SK-N-SH treated with all-trans-retinoic acid at 6 μM for 48 hours (cell line): ENCODE data around the gene INSR.
"Not testable (repeated sequence)": the region's sequence is repeated elsewhere in the genome, so short reads cannot be mapped to it uniquely, and the experiment has no call there.

ENCODE experiments used
- ATAC-seq: fragments of 200-7000 bp; cut with Tn5 transposase; 3 replicates; pipeline ENCODE4 v1.9.1; 2020; ENCODE audit warnings: mild to moderate bottlenecking, moderate library complexity
- ARNTL ChIP-seq: fragments of 450-650 bp; formaldehyde crosslinking; IDR thresholded peaks from 2 replicates; pipeline ENCODE4 v1.5.0; 2020; ENCODE audit warnings: low read depth, mild to moderate bottlenecking, moderate library complexity, borderline replicate concordance
- CSDC2 ChIP-seq: fragments of 250-450 bp; sonication (Bioruptor Pico); IDR thresholded peaks from 2 replicates; pipeline ENCODE4 v1.5.0; 2020; ENCODE audit warnings: mild to moderate bottlenecking, moderate library complexity
- ESRRG ChIP-seq: fragments of 250-450 bp; sonication (Bioruptor Pico); IDR thresholded peaks from 2 replicates; pipeline ENCODE4 v1.6.1; 2021; ENCODE audit warnings: mild to moderate bottlenecking
- GLIS3 ChIP-seq: fragments of 250-450 bp; sonication (Bioruptor Pico); IDR thresholded peaks from 2 replicates; pipeline ENCODE4 v1.5.0; 2020; ENCODE audit warnings: mild to moderate bottlenecking, moderate library complexity
- ISL1 ChIP-seq: fragments of 250-450 bp; sonication (Bioruptor Pico); IDR thresholded peaks from 2 replicates; pipeline ENCODE4 v2.1.2; 2022; ENCODE audit warnings: mild to moderate bottlenecking, moderate library complexity
- PPARA ChIP-seq: fragments of 250-450 bp; sonication (Bioruptor Pico); IDR thresholded peaks from 2 replicates; pipeline ENCODE4 v1.5.0; 2020; ENCODE audit warnings: mild to moderate bottlenecking, borderline replicate concordance
- SNAI2 ChIP-seq: fragments of 250-450 bp; sonication (Bioruptor Pico); IDR thresholded peaks from 2 replicates; pipeline ENCODE4 v1.5.0; 2020; ENCODE audit warnings: mild to moderate bottlenecking, moderate library complexity
- TCF4 ChIP-seq: fragments of 250-450 bp; sonication (Bioruptor Pico); IDR thresholded peaks from 2 replicates; pipeline ENCODE4 v1.8.0; 2021; ENCODE audit warnings: mild to moderate bottlenecking, moderate library complexity, borderline replicate concordance
- TOX ChIP-seq: fragments of 250-450 bp; sonication (Bioruptor Pico); IDR thresholded peaks from 2 replicates; pipeline ENCODE4 v1.8.0; 2021; ENCODE audit warnings: mild to moderate bottlenecking, moderate library complexity, borderline replicate concordance
- ZC3H10 ChIP-seq: fragments of 250-450 bp; sonication (Bioruptor Pico); IDR thresholded peaks from 2 replicates; pipeline ENCODE4 v1.5.1; 2021; ENCODE audit warnings: mild to moderate bottlenecking, moderate library complexity
- ZFP3 ChIP-seq: fragments of 250-450 bp; sonication (Bioruptor Pico); IDR thresholded peaks from 2 replicates; pipeline ENCODE4 v1.5.0; 2020; ENCODE audit warnings: mild to moderate bottlenecking, moderate library complexity
- ZFP30 ChIP-seq: fragments of 450-650 bp; formaldehyde crosslinking; IDR thresholded peaks from 2 replicates; pipeline ENCODE4 v1.5.0; 2022; ENCODE audit warnings: mild to moderate bottlenecking, moderate library complexity
- ZNF565 ChIP-seq: fragments of 450-650 bp; formaldehyde crosslinking; conservative IDR thresholded peaks from 2 replicates; pipeline ENCODE4 v1.5.0; 2020; ENCODE audit warnings: low read depth, mild to moderate bottlenecking, moderate library complexity
- ZNF70 ChIP-seq: fragments of 450-650 bp; formaldehyde crosslinking; IDR thresholded peaks from 2 replicates; pipeline ENCODE4 v1.5.0; 2020; ENCODE audit warnings: mild to moderate bottlenecking, moderate library complexity
- ZNF8 ChIP-seq: fragments of 450-650 bp; formaldehyde crosslinking; IDR thresholded peaks from 2 replicates; pipeline ENCODE4 v1.5.0; 2020; ENCODE audit warnings: mild to moderate bottlenecking, moderate library complexity
- TF ChIP-seq, protein P1 (sequence below): fragments of 250-450 bp; sonication (Bioruptor Pico); IDR thresholded peaks from 2 replicates; pipeline ENCODE4 v1.5.1; 2020; ENCODE audit warnings: low read depth, mild to moderate bottlenecking, moderate library complexity
- TF ChIP-seq, protein P2 (sequence below): fragments of 250-450 bp; sonication (Bioruptor Pico); IDR thresholded peaks from 2 replicates; pipeline ENCODE4 v1.5.1; 2021; ENCODE audit warnings: mild to moderate bottlenecking, moderate library complexity
- TF ChIP-seq, protein P3 (sequence below): fragments of 250-450 bp; sonication (Bioruptor Pico); IDR thresholded peaks from 2 replicates; pipeline ENCODE4 v1.5.0; 2020; ENCODE audit warnings: mild to moderate bottlenecking, moderate library complexity

Gene INSR

DNA sequence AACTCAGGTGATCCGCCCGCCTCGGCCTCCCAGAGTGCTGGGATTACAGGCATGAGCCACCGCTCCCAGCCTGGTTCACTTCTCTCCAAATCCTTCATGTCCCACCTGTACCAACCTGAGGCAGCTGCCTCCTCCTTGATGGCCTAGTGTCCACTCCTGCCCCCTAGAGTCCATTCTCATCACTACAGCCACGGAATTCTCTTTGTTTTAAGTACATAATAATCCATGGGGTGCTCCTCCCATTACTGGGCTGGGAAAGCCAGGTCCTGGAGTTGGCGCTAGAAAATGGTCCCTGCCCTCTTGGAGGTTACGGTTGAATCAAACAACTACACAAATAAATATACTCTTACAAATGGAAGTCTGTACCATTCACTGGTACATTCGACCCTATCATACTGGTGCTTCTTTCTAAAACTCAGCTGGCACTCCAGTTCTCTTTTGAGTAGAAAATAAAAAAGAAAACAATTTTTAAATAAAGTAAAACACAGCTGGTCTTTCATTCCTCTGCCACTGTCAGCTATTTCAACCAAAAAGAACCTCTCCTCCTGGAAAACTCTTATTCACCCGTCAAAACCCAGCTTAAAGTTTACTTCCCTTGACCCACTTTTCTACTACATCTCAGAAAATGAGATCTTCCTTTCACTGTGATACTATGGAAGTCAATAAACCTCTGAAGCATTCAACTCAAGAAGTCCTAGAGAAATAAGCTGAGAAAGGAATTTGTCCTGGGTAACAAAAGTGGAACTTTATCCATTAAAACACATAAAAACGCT is 32.1 kb upstream of the INSR start:
- ATAC-seq = no peak
- TF ChIP-seq, protein P1, sequence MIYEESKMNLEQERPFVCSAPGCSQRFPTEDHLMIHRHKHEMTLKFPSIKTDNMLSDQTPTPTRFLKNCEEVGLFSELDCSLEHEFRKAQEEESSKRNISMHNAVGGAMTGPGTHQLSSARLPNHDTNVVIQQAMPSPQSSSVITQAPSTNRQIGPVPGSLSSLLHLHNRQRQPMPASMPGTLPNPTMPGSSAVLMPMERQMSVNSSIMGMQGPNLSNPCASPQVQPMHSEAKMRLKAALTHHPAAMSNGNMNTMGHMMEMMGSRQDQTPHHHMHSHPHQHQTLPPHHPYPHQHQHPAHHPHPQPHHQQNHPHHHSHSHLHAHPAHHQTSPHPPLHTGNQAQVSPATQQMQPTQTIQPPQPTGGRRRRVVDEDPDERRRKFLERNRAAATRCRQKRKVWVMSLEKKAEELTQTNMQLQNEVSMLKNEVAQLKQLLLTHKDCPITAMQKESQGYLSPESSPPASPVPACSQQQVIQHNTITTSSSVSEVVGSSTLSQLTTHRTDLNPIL (CRISPR knock-in tag) = no peak
- TF ChIP-seq ZFP3 (CRISPR knock-in tag) = peak; percentile 91

DNA sequence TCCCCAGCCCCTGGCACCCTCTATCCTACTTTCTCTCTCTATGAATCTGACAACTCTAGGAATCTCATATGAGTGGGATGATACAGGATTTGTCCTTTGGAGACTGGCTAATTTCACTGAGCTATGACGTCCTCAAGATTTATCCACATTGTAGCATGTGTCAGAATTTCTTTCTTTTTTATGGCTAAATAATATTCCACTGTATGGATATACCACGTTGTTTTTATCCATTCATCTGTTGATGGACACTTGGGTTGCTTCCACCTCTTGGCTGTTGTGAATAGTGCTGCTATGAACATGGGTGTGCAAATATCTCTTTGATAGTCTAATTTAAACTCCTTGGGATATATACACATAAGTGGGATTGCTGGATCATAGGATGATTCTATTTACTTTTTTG is 24.0 kb upstream of the INSR start:
- ATAC-seq = no peak
- TF ChIP-seq ZNF8 (CRISPR knock-in tag) (peak; percentile 90), ZNF565 (CRISPR knock-in tag) (no peak), ZFP30 (CRISPR knock-in tag) (no peak), TOX (no peak), SNAI2 (CRISPR knock-in tag) (no peak)
- TF ChIP-seq, protein P2, sequence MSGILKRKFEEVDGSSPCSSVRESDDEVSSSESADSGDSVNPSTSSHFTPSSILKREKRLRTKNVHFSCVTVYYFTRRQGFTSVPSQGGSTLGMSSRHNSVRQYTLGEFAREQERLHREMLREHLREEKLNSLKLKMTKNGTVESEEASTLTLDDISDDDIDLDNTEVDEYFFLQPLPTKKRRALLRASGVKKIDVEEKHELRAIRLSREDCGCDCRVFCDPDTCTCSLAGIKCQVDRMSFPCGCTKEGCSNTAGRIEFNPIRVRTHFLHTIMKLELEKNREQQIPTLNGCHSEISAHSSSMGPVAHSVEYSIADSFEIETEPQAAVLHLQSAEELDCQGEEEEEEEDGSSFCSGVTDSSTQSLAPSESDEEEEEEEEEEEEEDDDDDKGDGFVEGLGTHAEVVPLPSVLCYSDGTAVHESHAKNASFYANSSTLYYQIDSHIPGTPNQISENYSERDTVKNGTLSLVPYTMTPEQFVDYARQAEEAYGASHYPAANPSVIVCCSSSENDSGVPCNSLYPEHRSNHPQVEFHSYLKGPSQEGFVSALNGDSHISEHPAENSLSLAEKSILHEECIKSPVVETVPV (CRISPR knock-in tag) = no peak

- TF ChIP-seq ARNTL (no peak), ESRRG (CRISPR knock-in tag) (no peak), ZFP3 (CRISPR knock-in tag) (no peak), ZFP30 (CRISPR knock-in tag) (no peak), CSDC2 (CRISPR knock-in tag) (no peak), TCF4 (CRISPR knock-in tag) (no peak), ZNF70 (no peak), ISL1 (CRISPR knock-in tag) (no peak), ZC3H10 (CRISPR knock-in tag) (no peak), PPARA (CRISPR knock-in tag) (no peak)
- TF ChIP-seq, protein P3, sequence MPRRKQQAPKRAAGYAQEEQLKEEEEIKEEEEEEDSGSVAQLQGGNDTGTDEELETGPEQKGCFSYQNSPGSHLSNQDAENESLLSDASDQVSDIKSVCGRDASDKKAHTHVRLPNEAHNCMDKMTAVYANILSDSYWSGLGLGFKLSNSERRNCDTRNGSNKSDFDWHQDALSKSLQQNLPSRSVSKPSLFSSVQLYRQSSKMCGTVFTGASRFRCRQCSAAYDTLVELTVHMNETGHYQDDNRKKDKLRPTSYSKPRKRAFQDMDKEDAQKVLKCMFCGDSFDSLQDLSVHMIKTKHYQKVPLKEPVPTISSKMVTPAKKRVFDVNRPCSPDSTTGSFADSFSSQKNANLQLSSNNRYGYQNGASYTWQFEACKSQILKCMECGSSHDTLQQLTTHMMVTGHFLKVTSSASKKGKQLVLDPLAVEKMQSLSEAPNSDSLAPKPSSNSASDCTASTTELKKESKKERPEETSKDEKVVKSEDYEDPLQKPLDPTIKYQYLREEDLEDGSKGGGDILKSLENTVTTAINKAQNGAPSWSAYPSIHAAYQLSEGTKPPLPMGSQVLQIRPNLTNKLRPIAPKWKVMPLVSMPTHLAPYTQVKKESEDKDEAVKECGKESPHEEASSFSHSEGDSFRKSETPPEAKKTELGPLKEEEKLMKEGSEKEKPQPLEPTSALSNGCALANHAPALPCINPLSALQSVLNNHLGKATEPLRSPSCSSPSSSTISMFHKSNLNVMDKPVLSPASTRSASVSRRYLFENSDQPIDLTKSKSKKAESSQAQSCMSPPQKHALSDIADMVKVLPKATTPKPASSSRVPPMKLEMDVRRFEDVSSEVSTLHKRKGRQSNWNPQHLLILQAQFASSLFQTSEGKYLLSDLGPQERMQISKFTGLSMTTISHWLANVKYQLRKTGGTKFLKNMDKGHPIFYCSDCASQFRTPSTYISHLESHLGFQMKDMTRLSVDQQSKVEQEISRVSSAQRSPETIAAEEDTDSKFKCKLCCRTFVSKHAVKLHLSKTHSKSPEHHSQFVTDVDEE = no peak
- TF ChIP-seq, protein P2 (CRISPR knock-in tag) = no peak
- ATAC-seq = no peak
These were observed 18.6 kb upstream of the INSR start for GRCh38 chr19:7312816-7313215.

- ATAC-seq = no peak
- TF ChIP-seq SNAI2 (CRISPR knock-in tag) (no peak), TOX (no peak), ZNF70 (no peak), ISL1 (CRISPR knock-in tag) (no peak), GLIS3 (no peak), CSDC2 (CRISPR knock-in tag) (no peak), ZFP3 (CRISPR knock-in tag) (no peak), ESRRG (CRISPR knock-in tag) (no peak), ZFP30 (CRISPR knock-in tag) (no peak), TCF4 (CRISPR knock-in tag) (no peak), ARNTL (no peak), PPARA (CRISPR knock-in tag) (no peak), ZNF565 (CRISPR knock-in tag) (no peak)
- TF ChIP-seq, protein P1 (CRISPR knock-in tag) = no peak
These were observed 17.7 kb upstream of the INSR start for GRCh38 chr19:7311911-7312310.

DNA sequence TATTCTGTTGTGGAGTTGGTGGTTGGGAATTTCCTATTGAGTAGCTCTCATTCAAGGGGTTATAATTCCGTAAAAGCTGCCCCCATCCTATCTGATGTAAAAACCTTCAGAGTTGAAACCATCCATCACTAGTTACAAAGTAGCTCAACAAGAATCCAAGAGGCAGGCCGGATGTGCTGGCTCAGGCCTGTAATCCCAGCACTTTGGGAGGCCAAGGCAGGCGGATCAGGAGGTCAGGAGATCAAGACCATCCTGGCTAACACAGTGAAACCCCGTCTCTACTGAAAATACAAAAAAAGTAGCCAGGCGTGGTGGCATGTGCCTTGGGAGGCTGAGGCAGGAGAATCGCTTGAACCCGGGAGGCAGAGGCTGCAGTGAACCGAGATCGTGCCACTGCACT is 14.1 kb upstream of the INSR start:
- not testable (repeated sequence) for ATAC-seq
